GOT3 (cell line): ENCODE results near the gene STAT6.

ENCODE experiments used
- DNase-seq: peaks from one replicate; lab custom pipeline; 2025; ENCODE audit warnings: mixed read lengths; lab: John Stamatoyannopoulos, UW

Gene STAT6

DNA sequence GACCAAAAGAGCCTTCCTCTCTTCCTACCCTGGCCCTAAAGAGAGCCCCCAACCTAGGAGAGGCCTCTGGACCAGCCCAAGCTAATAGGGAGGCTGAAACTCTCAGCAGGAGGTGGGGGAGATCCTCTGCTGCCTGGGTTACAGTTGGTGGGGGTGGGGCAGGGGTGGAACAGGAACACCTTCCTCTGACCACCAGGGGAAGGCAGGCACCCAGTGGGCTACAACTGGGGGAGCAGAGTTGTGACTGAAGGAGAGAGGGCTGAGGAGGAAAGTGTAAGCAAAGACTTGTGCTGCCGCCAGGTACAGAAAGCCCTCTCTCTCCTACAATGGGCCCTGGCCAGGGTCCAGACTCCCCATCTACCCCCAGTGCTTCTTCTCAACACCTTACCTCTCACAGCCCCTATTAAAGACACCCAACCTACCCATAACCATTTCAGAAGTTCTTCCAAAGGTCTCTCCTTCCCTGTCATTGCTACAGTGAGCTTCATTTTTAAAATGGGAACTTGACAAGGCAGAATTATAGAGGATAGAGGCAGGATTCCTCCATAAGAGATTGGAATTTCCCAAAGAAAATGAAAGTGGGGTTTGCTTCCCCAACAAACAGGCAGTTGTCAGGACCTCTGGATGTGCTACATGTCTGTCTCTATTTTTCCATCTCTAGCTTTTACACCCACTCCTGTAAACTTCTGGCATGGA is 62.6 kb downstream of the STAT6 start:
- DNase-seq = no peak

DNA sequence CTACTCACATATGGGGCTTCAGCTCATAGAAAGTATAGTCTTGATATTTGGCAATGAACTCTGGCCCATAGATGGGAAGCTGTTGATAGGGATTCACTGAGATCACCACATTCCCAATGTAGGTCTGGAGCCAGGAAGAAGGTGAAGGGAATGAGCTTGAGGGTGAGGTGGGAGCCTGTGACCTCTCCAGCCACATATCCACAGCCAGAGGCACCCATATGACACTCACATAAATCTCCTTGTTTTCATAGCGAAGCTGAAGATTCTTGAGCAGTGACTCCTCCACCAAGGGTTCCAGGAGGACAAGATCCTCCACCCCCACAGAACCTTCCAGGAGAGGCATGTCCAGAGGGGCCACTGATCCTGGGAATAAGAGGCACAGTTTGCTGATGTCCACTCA is 63.2 kb downstream of the STAT6 start:
- DNase-seq = no peak

DNA sequence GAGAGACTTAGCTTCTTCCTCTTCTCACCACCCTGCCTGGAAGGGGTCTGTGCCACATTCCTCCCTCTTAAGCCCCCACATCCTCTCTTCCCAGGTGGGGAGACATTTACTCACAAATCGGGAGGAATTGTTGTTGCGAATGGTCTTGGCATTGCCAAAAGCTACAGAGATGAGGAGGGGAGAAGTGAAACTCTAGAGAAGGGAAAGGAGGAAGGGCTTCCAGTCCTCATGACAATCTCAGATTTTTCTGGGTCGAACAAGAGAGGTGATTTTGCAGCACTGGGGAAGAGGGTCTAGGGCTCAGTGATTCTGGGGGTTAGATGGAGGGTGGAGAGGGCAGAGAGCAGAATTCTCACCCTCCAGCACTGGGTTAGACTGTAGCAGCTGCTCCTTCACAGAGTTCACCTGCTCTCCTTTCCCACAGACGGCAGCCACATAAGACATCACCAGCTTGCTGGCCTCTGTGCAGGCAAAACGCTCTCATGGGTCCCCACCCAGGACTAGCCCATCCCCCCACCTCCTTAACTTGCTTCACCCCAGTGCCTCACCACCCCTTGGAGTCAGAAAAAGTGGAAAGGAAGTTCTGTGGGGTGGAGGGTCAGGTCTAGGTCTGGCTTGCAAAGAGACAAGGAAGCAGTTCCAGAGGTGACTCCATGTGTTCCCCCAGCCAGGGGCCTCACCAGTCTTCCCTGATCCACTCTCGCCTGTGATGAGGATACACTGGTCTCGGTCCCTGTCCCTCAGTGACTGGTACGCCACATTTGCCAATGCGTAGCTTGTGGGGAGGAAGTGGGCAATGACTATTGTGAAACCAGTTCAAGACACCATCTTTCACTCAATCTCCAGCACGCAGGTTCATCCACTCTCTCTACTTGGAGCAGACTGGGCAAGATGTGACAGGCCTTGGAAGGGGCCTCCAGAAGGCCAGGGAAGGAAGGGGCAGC is 63.9 kb downstream of the STAT6 start:
- no peak for DNase-seq

- no peak for DNase-seq
These were observed 64.9 kb downstream of the STAT6 start for GRCh38 chr12:57046086-57046791.
